ENCODE measurements around the gene PLS3. TPM values are rescaled to one million over a fixed set of nuclear protein-coding genes. Genes with fewer than 3 reads are reported as not detected.
"Not testable (repeated sequence)": the region's sequence is repeated elsewhere in the genome, so short reads cannot be mapped to it uniquely, and the experiment has no call there.

The PLS3 gene
- total and polyA plus RNA-seq, 2 donors: 45.0 to 65.3 TPM

- no peaks in the 10 kb centered on the region for H3K27me3 ChIP-seq (ENCODE audit: control insufficient read depth in 2 of 2, insufficient read depth in 1 of 2, low read length in 1 of 2)
- no peaks in the 10 kb centered on the region for H3K36me3 ChIP-seq (ENCODE audit: control insufficient read depth in 2 of 2, insufficient read depth in 2 of 2, low read length in 1 of 2)
- H3K4me3 ChIP-seq (ENCODE audit: low read length in 2 of 2): no peak overlapping the region
- no peak overlapping the region for H3K27ac ChIP-seq (ENCODE audit: low read depth in 1 of 2, low read length in 1 of 2)
- H3K9me3 ChIP-seq (ENCODE audit: control insufficient read depth in 2 of 2, insufficient read depth in 1 of 2, low read length in 1 of 2): no peaks in the 10 kb centered on the region
- H3K4me1 ChIP-seq (ENCODE audit: control insufficient read depth in 2 of 2, insufficient read depth in 2 of 2, low read length in 2 of 2): no peaks in the 10 kb centered on the region
- DNase-seq (ENCODE audit: low read depth in 6 of 9, low spot score in 9 of 9): no peak
These were observed 25.6 kb upstream of the PLS3 start for GRCh38 chrX:115535421-115535820.

- no peak overlapping the region for H3K27ac ChIP-seq (ENCODE audit: low read depth in 1 of 2, low read length in 1 of 2)
- 98% methylated on average over 1 of the region's 1 CpG for WGBS
- H3K27me3 ChIP-seq (ENCODE audit: control insufficient read depth in 2 of 2, insufficient read depth in 1 of 2, low read length in 1 of 2): no peaks in the 10 kb centered on the region
These were observed 25.1 kb upstream of the PLS3 start for GRCh38 chrX:115535844-115536243.

GRCh38 chrX:115539841-115540240 lies 21.1 kb upstream of the PLS3 start:
- Histone ChIP-seq H3K9me3 (ENCODE audit: control insufficient read depth in 2 of 2, insufficient read depth in 1 of 2, low read length in 1 of 2) (no peaks in the 10 kb centered on the region), H3K36me3 (ENCODE audit: control insufficient read depth in 2 of 2, insufficient read depth in 2 of 2, low read length in 1 of 2) (no peaks in the 10 kb centered on the region), H3K4me1 (ENCODE audit: control insufficient read depth in 2 of 2, insufficient read depth in 2 of 2, low read length in 2 of 2) (no peaks in the 10 kb centered on the region), H3K27ac (ENCODE audit: low read depth in 1 of 2, low read length in 1 of 2) (no peak overlapping the region), H3K4me3 (ENCODE audit: low read length in 2 of 2) (no peak overlapping the region), H3K27me3 (ENCODE audit: control insufficient read depth in 2 of 2, insufficient read depth in 1 of 2, low read length in 1 of 2) (no peaks in the 10 kb centered on the region)
- 88% methylated on average over 2 of the region's 2 CpGs for WGBS
- no peak for DNase-seq (ENCODE audit: low read depth in 6 of 9, low spot score in 9 of 9)

More at GRCh38 chrX:115535844-115536243, 25.1 kb upstream of the PLS3 start:
- no peak for DNase-seq (ENCODE audit: low read depth in 6 of 9, low spot score in 9 of 9)
- no peaks in the 10 kb centered on the region for H3K36me3 ChIP-seq (ENCODE audit: control insufficient read depth in 2 of 2, insufficient read depth in 2 of 2, low read length in 1 of 2)
- no peaks in the 10 kb centered on the region for H3K9me3 ChIP-seq (ENCODE audit: control insufficient read depth in 2 of 2, insufficient read depth in 1 of 2, low read length in 1 of 2)
- H3K4me1 ChIP-seq (ENCODE audit: control insufficient read depth in 2 of 2, insufficient read depth in 2 of 2, low read length in 2 of 2): no peaks in the 10 kb centered on the region
- no peak overlapping the region for H3K4me3 ChIP-seq (ENCODE audit: low read length in 2 of 2)

GRCh38 chrX:115541045-115541444 lies 19.9 kb upstream of the PLS3 start:
- not testable (repeated sequence) for H3K9me3 ChIP-seq (ENCODE audit: control insufficient read depth in 2 of 2, insufficient read depth in 1 of 2, low read length in 1 of 2); H3K4me1 ChIP-seq (ENCODE audit: control insufficient read depth in 2 of 2, insufficient read depth in 2 of 2, low read length in 2 of 2); H3K4me3 ChIP-seq (ENCODE audit: low read length in 2 of 2); H3K27ac ChIP-seq (ENCODE audit: low read depth in 1 of 2, low read length in 1 of 2); H3K27me3 ChIP-seq (ENCODE audit: control insufficient read depth in 2 of 2, insufficient read depth in 1 of 2, low read length in 1 of 2); DNase-seq (ENCODE audit: low read depth in 6 of 9, low spot score in 9 of 9); H3K36me3 ChIP-seq (ENCODE audit: control insufficient read depth in 2 of 2, insufficient read depth in 2 of 2, low read length in 1 of 2)
- 97% methylated on average over 10 of the region's 10 CpGs for WGBS

GRCh38 chrX:115547448-115547847 lies 13.5 kb upstream of the PLS3 start:
- Histone ChIP-seq H3K27me3 (ENCODE audit: control insufficient read depth in 2 of 2, insufficient read depth in 1 of 2, low read length in 1 of 2) (no peaks in the 10 kb centered on the region), H3K4me1 (ENCODE audit: control insufficient read depth in 2 of 2, insufficient read depth in 2 of 2, low read length in 2 of 2) (no peaks in the 10 kb centered on the region), H3K27ac (ENCODE audit: low read depth in 1 of 2, low read length in 1 of 2) (no peak overlapping the region), H3K36me3 (ENCODE audit: control insufficient read depth in 2 of 2, insufficient read depth in 2 of 2, low read length in 1 of 2) (no peaks in the 10 kb centered on the region), H3K4me3 (ENCODE audit: low read length in 2 of 2) (no peak overlapping the region), H3K9me3 (ENCODE audit: control insufficient read depth in 2 of 2, insufficient read depth in 1 of 2, low read length in 1 of 2) (no peaks in the 10 kb centered on the region)
- WGBS: 80% methylated on average over 2 of the region's 2 CpGs
- DNase-seq (ENCODE audit: low read depth in 6 of 9, low spot score in 9 of 9): no peak

- no peaks in the 10 kb centered on the region for H3K27me3 ChIP-seq (ENCODE audit: control insufficient read depth in 2 of 2, insufficient read depth in 1 of 2, low read length in 1 of 2)
- WGBS: 91% methylated on average over 3 of the region's 3 CpGs
- H3K9me3 ChIP-seq (ENCODE audit: control insufficient read depth in 2 of 2, insufficient read depth in 1 of 2, low read length in 1 of 2): no peaks in the 10 kb centered on the region
- no peak overlapping the region for H3K27ac ChIP-seq (ENCODE audit: low read depth in 1 of 2, low read length in 1 of 2)
- no peaks in the 10 kb centered on the region for H3K4me1 ChIP-seq (ENCODE audit: control insufficient read depth in 2 of 2, insufficient read depth in 2 of 2, low read length in 2 of 2)
- H3K4me3 ChIP-seq (ENCODE audit: low read length in 2 of 2): no peak overlapping the region
- DNase-seq (ENCODE audit: low read depth in 6 of 9, low spot score in 9 of 9): no peak
- no peaks in the 10 kb centered on the region for H3K36me3 ChIP-seq (ENCODE audit: control insufficient read depth in 2 of 2, insufficient read depth in 2 of 2, low read length in 1 of 2)
These were observed 12.0 kb upstream of the PLS3 start for GRCh38 chrX:115549008-115549407.

- Histone ChIP-seq H3K27ac (ENCODE audit: low read depth in 1 of 2, low read length in 1 of 2) (no peak overlapping the region), H3K9me3 (ENCODE audit: control insufficient read depth in 2 of 2, insufficient read depth in 1 of 2, low read length in 1 of 2) (no peaks in the 10 kb centered on the region), H3K4me3 (ENCODE audit: low read length in 2 of 2) (no peak overlapping the region), H3K36me3 (ENCODE audit: control insufficient read depth in 2 of 2, insufficient read depth in 2 of 2, low read length in 1 of 2) (no peaks in the 10 kb centered on the region), H3K4me1 (ENCODE audit: control insufficient read depth in 2 of 2, insufficient read depth in 2 of 2, low read length in 2 of 2) (no peaks in the 10 kb centered on the region), H3K27me3 (ENCODE audit: control insufficient read depth in 2 of 2, insufficient read depth in 1 of 2, low read length in 1 of 2) (no peaks in the 10 kb centered on the region)
- DNase-seq (ENCODE audit: low read depth in 6 of 9, low spot score in 9 of 9): no peak
- 94% methylated on average over 5 of the region's 5 CpGs for WGBS
These were observed 7.8 kb upstream of the PLS3 start for GRCh38 chrX:115553171-115553570.

- H3K27ac ChIP-seq (ENCODE audit: low read depth in 1 of 2, low read length in 1 of 2): no peak overlapping the region
- DNase-seq (ENCODE audit: low read depth in 6 of 9, low spot score in 9 of 9): no peak
- WGBS: 100% methylated on average over 3 of the region's 3 CpGs
- H3K9me3 ChIP-seq (ENCODE audit: control insufficient read depth in 2 of 2, insufficient read depth in 1 of 2, low read length in 1 of 2): no peaks in the 10 kb centered on the region
- peaks cover 0 to 29% of the 10 kb centered on the region in 2 donors for H3K27me3 ChIP-seq (ENCODE audit: control insufficient read depth in 2 of 2, insufficient read depth in 1 of 2, low read length in 1 of 2)
- H3K4me1 ChIP-seq (ENCODE audit: control insufficient read depth in 2 of 2, insufficient read depth in 2 of 2, low read length in 2 of 2): no peaks in the 10 kb centered on the region
- H3K36me3 ChIP-seq (ENCODE audit: control insufficient read depth in 2 of 2, insufficient read depth in 2 of 2, low read length in 1 of 2): no peaks in the 10 kb centered on the region
- H3K4me3 ChIP-seq (ENCODE audit: low read length in 2 of 2): no peak overlapping the region
These were observed 1.3 kb upstream of the PLS3 start for GRCh38 chrX:115559672-115560071.

- Histone ChIP-seq H3K27me3 (ENCODE audit: control insufficient read depth in 2 of 2, insufficient read depth in 1 of 2, low read length in 1 of 2) (peaks cover 0 to 29% of the 10 kb centered on the region in 2 donors), H3K9me3 (ENCODE audit: control insufficient read depth in 2 of 2, insufficient read depth in 1 of 2, low read length in 1 of 2) (no peaks in the 10 kb centered on the region), H3K36me3 (ENCODE audit: control insufficient read depth in 2 of 2, insufficient read depth in 2 of 2, low read length in 1 of 2) (no peaks in the 10 kb centered on the region), H3K4me1 (ENCODE audit: control insufficient read depth in 2 of 2, insufficient read depth in 2 of 2, low read length in 2 of 2) (no peaks in the 10 kb centered on the region), H3K27ac (ENCODE audit: low read depth in 1 of 2, low read length in 1 of 2) (no peak overlapping the region), H3K4me3 (ENCODE audit: low read length in 2 of 2) (peak overlapping the region; percentile 44 to 46)
- no peak for DNase-seq (ENCODE audit: low read depth in 6 of 9, low spot score in 9 of 9)
- 60% methylated on average over 10 of the region's 10 CpGs for WGBS
These were observed 580 bp upstream of the PLS3 start for GRCh38 chrX:115560211-115560977.
